Measurements from ENCODE around the gene UNC13A. TPM values are rescaled to one million over a fixed set of nuclear protein-coding genes. Genes with fewer than 3 reads are reported as not detected.

UNC13A gene
- total RNA-seq, 1 experiment from 2014 or later, result 22.2 TPM

GRCh38 chr19:17652627-17653026, 35.5 kb downstream of the UNC13A start:
- Histone ChIP-seq H2BK120ac (ENCODE audit: low read depth, low read length, poor library complexity, severe bottlenecking) (no peak overlapping the region), H3K18ac (ENCODE audit: insufficient read length, low read depth, low read length) (no peak overlapping the region), H3K14ac (ENCODE audit: insufficient read depth, low read length) (no peak overlapping the region), H3K4me1 (ENCODE audit: insufficient read depth, low read length) (no peaks in the 10 kb centered on the region), H2BK5ac (ENCODE audit: insufficient read length, low read length) (no peak overlapping the region), H3K79me2 (ENCODE audit: insufficient read depth, low read length) (no peaks in the 10 kb centered on the region), H3K27ac (ENCODE audit: insufficient read length, low read depth, low read length) (no peak overlapping the region), H3K23ac (ENCODE audit: insufficient read length, low read depth, low read length) (no peak overlapping the region), H3K56ac (ENCODE audit: insufficient read length, low read depth, low read length) (no peak overlapping the region), H4K8ac (replicated peaks; ENCODE audit: insufficient read length, low read depth, low read length) (no peak overlapping the region), H2BK20ac (ENCODE audit: low read depth, low read length, poor library complexity, severe bottlenecking) (no peak overlapping the region), H3K79me1 (ENCODE audit: insufficient read depth, low read depth, low read length, poor library complexity, severe bottlenecking) (no peaks in the 10 kb centered on the region), H3K4ac (ENCODE audit: low read depth, low read length) (no peak overlapping the region), H2BK15ac (ENCODE audit: low read depth, low read length) (no peak overlapping the region), H3K9ac (ENCODE audit: extremely low read depth, insufficient read length, low read length) (no peak overlapping the region), H3T11ph (ENCODE audit: low read length) (no peak overlapping the region), H4K20me1 (ENCODE audit: control insufficient read depth, insufficient read depth, insufficient read length) (no peaks in the 10 kb centered on the region), H4K5ac (ENCODE audit: insufficient read length, low read depth, low read length) (no peak overlapping the region), H2BK12ac (ENCODE audit: insufficient read length, low read depth, low read length) (no peak overlapping the region), H2AFZ (ENCODE audit: low read length) (no peak overlapping the region), H2AK5ac (ENCODE audit: insufficient read length, low read length) (no peak overlapping the region), H3K9me3 (ENCODE audit: control insufficient read depth, low read depth, low read length) (no peaks in the 10 kb centered on the region), H4K91ac (ENCODE audit: insufficient read length, low read depth, low read length) (no peak overlapping the region), H3K27me3 (ENCODE audit: insufficient read depth, low read length) (no peaks in the 10 kb centered on the region), H3K23me2 (ENCODE audit: insufficient read length, low read depth, low read length, poor library complexity, severe bottlenecking) (no peaks in the 10 kb centered on the region), H3K4me2 (ENCODE audit: insufficient read depth, insufficient read length, low read length) (no peak overlapping the region)
- no peak overlapping the region for H3K27ac Mint-ChIP-seq
- no peak overlapping the region for H3K4me3 Mint-ChIP-seq
- no CpG with 5 or more reads among the region's 4 CpGs for WGBS (ENCODE audit: extremely low coverage, insufficient read length, low lambda C conversion rate)
- H3K9me3 Mint-ChIP-seq, result peaks cover 0 to 3% of the 10 kb centered on the region in 2 experiments; a peak in 3 of 5 replicates
- H3K36me3 Mint-ChIP-seq (ENCODE audit: insufficient read depth in 1 of 3, low read depth in 3 of 3), result peaks cover 38 to 52% (median 44%) of the 10 kb centered on the region in 3 experiments
- H3K27me3 Mint-ChIP-seq (ENCODE audit: low read depth), result no peaks in the 10 kb centered on the region
- peaks cover 9 to 16% of the 10 kb centered on the region in 2 experiments for H3K4me1 Mint-ChIP-seq
- TF ChIP-seq CTCF (conservative IDR thresholded peaks at IDR 0.05), result no peak
- DNase-seq, result no peak

Measured in H9 (cell line).